Measurements from ENCODE around the gene PLXNB2.

The PLXNB2 gene

DNA sequence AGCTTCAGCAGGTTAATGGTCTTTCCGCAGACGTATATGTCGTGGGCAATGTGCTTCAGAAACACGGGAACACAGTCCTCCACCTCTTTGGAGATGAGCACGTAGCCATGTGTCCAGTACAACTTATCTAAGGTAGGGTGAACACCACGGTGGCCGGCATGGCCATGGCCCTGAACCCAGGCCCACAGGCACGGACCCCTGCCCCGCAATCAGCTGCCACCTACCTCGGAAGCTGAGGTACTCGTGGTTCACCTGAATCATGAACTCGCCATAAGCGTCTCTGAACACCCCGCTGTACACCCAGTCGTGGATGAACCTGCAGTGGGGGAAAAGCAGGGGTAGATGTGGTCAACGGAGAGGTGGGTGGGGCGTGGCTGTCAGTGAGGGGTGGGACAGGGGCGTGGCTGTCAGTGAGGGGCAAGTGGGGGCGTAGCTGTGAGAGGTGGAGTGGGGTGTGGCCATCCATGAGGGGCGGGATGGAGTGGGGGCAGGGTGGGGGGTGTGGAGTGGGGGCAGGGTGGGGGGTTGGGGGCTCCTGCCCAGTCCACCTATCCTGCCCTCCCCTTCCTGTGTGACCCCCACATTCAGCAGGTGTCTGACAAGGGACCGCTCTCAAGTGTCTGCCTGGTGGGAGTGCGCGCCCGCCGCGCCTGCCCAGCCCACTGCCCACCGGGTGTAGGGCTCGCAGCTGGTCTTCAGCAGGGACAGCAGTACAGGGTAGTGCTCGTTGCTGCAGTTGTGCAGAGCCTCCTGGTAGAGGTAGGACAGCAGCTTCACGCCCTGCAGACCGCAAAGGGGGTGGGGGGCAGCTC, 81.2 kb downstream of the PLXNB2 start:
- no peak for DNase-seq

GRCh38 chr22:50225200-50225969, 82.1 kb downstream of the PLXNB2 start:
- no peak for DNase-seq

Measured in activated CD4-positive, CD25-positive, alpha-beta regulatory T cell (primary cell).